ENCODE measurements around the gene KLHL5. TPM values are rescaled to one million over a fixed set of nuclear protein-coding genes. Genes with fewer than 3 reads are reported as not detected.

Gene KLHL5
- total and polyA plus RNA-seq, 2 of the 4 experiments (the other 2 are of a cell fraction) = 58.8 to 97.7 TPM

- no peak; the same call in none of the 2 replicates for ATAC-seq (ENCODE audit: low read depth)
- peak overlapping the region; percentile 47 for H2AK9ac ChIP-seq (replicated peaks; ENCODE audit: low read depth, low read length, poor library complexity)
- peak overlapping the region; percentile 68 for H3K4me2 ChIP-seq (ENCODE audit: low read depth, low read length)
These were observed 16.8 kb upstream of the KLHL5 start for GRCh38 chr4:39044956-39045826.

More at GRCh38 chr4:39044956-39045826, 16.8 kb upstream of the KLHL5 start:
- H3K27me3 ChIP-seq (ENCODE audit: control insufficient read depth, insufficient read depth, low read length) = no peaks in the 10 kb centered on the region
- H3K79me1 ChIP-seq (ENCODE audit: low read depth in 1 of 2, low read length in 2 of 2) = peaks cover 5 to 28% of the 10 kb centered on the region in 2 experiments; a peak in 3 of 4 replicates
- H3K4ac ChIP-seq (ENCODE audit: low read depth, low read length) = peak overlapping the region; percentile 88
- H2BK15ac ChIP-seq (ENCODE audit: low read depth, low read length) = peak overlapping the region; percentile 1; the same call in 2 of the 3 replicates
- peak overlapping the region; percentile 93 for H3K14ac ChIP-seq (replicated peaks; ENCODE audit: low read depth, low read length)
- DNase-seq = no peak
- CTCF ChIA-PET = no interaction called here
- peak overlapping the region; percentile 92 for H3K23ac ChIP-seq (ENCODE audit: low read depth, low read length)
- no TSS peak for BruUV-seq (replicated peaks)
- H2AFZ ChIP-seq (replicated peaks; ENCODE audit: low read length, poor library complexity) = peak overlapping the region; percentile 79
- H2BK120ac ChIP-seq (ENCODE audit: low read depth, low read length) = peak overlapping the region; percentile 82
- peak overlapping the region; percentile 85 to 88; a peak in 3 of 4 replicates for H4K8ac ChIP-seq (ENCODE audit: low read depth in 2 of 2, low read length in 2 of 2)
- H3K9me3 ChIP-seq (ENCODE audit: control insufficient read depth, insufficient read depth, low read length) = no peaks in the 10 kb centered on the region
- in situ Hi-C loops (cut with MboI; ENCODE audit: low sequenced_read_pairs) (no loop called here), dilution Hi-C loops (cut with HindIII; ENCODE audit: low sequenced_read_pairs, unreplicated experiment) (no loop called here), intact Hi-C loops (cut with micrococcal nuclease) (loop anchor here (1.0 kb wide), 1 partner anchor 97 kb away; no protein-coding TSS in a partner anchor)
- H3K9me1 ChIP-seq (ENCODE audit: insufficient read depth, low read length) = peaks cover 3% of the 10 kb centered on the region
- peak overlapping the region; percentile 85 for H3K18ac ChIP-seq (ENCODE audit: low read depth, low read length)
- POLR2A ChIA-PET (ENCODE audit: unreplicated experiment) = interaction anchor here (0.7 to 1.7 kb wide), 5 partner anchors 87 to 98 kb away, joined by 3 to 5 read pairs (median 4); no protein-coding TSS in a partner anchor
- 0 out of 2 replicates have a peak overlapping the region, but pooled peaks have one; percentile 11 for H2BK20ac ChIP-seq (ENCODE audit: low read depth, low read length)
- H2AK5ac ChIP-seq (ENCODE audit: low read depth, low read length) = peak overlapping the region; percentile 48; the same call in 1 of the 2 replicates
- peak overlapping the region; percentile 76 for H4K91ac ChIP-seq (ENCODE audit: insufficient read depth, low read depth, low read length)
- H2BK5ac ChIP-seq (ENCODE audit: low read depth, low read length, poor library complexity, severe bottlenecking) = peak overlapping the region; percentile 89
- H3K4me3 ChIP-seq (ENCODE audit: insufficient read depth, low read depth, low read length) = peak overlapping the region; percentile 93
- peak overlapping the region; percentile 100 for H3K9ac ChIP-seq (ENCODE audit: low read depth, low read length)
- 1% methylated on average over 12 of the region's 82 CpGs; no CpG with 5 or more reads in 1 of the 2 experiments for WGBS, 2 experiments (ENCODE audit: extremely low coverage in 2 of 2, insufficient read length in 1 of 2)
- H3K36me3 ChIP-seq (ENCODE audit: control insufficient read depth, insufficient read depth, low read length) = peaks cover 3% of the 10 kb centered on the region
- H3K4me1 ChIP-seq (ENCODE audit: control insufficient read depth, insufficient read depth, low read length) = peaks cover 20% of the 10 kb centered on the region
- H4K20me1 ChIP-seq (ENCODE audit: insufficient read depth, low read length) = peaks cover 24% of the 10 kb centered on the region
- peak overlapping the region; percentile 98 for H3K27ac ChIP-seq (ENCODE audit: insufficient read depth, low read length)
- H3K56ac ChIP-seq (ENCODE audit: extremely low read depth, insufficient read depth, low read length) = peak overlapping the region; percentile 97
- H4K5ac ChIP-seq (ENCODE audit: low read depth, low read length) = peak overlapping the region; percentile 94
- TF ChIP-seq MAFK (IDR thresholded peaks at IDR 0.05; ENCODE audit: low read depth, low read length) = no peak
- no peak for TF ChIP-seq CTCF (conservative IDR thresholded peaks at IDR 0.05; ENCODE audit: low read depth, low read length)
- TF ChIP-seq MAZ (IDR thresholded peaks at IDR 0.05; ENCODE audit: borderline replicate concordance, low read depth, low read length) = peak; percentile 34; the same call in 1 of the 2 replicates
- no peak for TF ChIP-seq ELK1 (IDR thresholded peaks at IDR 0.05; ENCODE audit: borderline replicate concordance, low read depth, low read length)

All from IMR-90 (cell line).